Cardiac septum (tissue), 1 donor: ENCODE data around the gene PIGU. TPM values are rescaled to one million over a fixed set of nuclear protein-coding genes. Genes with fewer than 3 reads are reported as not detected.
A peak's percentile ranks its signal among the peaks of the same experiment; 100 is the strongest.
"Not testable (repeated sequence)": the region's sequence is repeated elsewhere in the genome, so short reads cannot be mapped to it uniquely, and the experiment has no call there.

ENCODE experiments used
- DNase-seq: peaks from one replicate; pipeline ENCODE4 v3.0.0-alpha.2; 2020; ENCODE audit warnings: low spot score
- intact Hi-C: fragments of 100-400 bp; cut with DNase I; formaldehyde crosslinking; loops from one replicate; pipeline ENCODE4 v1.14.0; 2022
- total RNA-seq: library from RNA; stranded (reverse); fragmentation: NEBNext Ultra II Directional; extraction: Animal tissue kit (Norgen Biotek cat#: 25700); gene quantifications from one replicate; pipeline ENCODE4 v1.2.1, GENCODE V29; 2021
- donor health status: DM: no; HTN: no; CAD: no.

PIGU gene
- total RNA-seq, 1 donor from 2014 or later: 11.0 TPM

GRCh38 chr20:34629342-34629741 lies 47.5 kb downstream of the PIGU start:
- no peak for DNase-seq
- intact Hi-C loops: no loop called here

- no peak for DNase-seq
- intact Hi-C loops: no loop called here
These were observed 48.9 kb downstream of the PIGU start for GRCh38 chr20:34628026-34628425.

DNA sequence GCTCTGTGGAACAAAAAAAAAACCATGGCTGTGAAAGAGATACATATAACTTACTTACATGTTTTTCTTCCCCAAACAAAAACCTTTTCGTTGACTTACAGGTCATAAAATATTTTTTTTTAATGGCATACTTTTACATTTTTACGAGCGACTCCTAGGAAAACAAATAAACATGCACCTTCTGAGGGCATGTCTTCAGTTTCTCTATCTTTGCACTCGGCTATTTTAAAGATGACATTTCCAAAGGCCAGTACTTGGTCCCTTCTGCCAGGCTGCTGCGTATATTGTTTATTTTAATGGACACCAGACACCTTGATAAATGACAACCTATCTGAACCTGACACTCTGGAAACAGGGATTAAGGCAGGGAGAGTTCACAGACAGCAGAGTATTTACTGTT lies 49.4 kb downstream of the PIGU start:
- intact Hi-C loops: no loop called here
- no peak for DNase-seq

GRCh38 chr20:34626992-34627391 lies 49.9 kb downstream of the PIGU start:
- intact Hi-C loops: no loop called here
- no peak for DNase-seq

GRCh38 chr20:34624629-34625028 lies 52.3 kb downstream of the PIGU start:
- intact Hi-C loops: no loop called here

GRCh38 chr20:34622821-34623451 lies 54.0 kb downstream of the PIGU start:
- intact Hi-C loops: no loop called here
- peak; percentile 82 for DNase-seq

More at GRCh38 chr20:34624629-34625028, 52.3 kb downstream of the PIGU start:
- DNase-seq: no peak

GRCh38 chr20:34621383-34622367 lies 55.2 kb downstream of the PIGU start:
- intact Hi-C loops: no loop called here
- DNase-seq: no peak

GRCh38 chr20:34621036-34621343 lies 55.9 kb downstream of the PIGU start:
- intact Hi-C loops: no loop called here

DNA sequence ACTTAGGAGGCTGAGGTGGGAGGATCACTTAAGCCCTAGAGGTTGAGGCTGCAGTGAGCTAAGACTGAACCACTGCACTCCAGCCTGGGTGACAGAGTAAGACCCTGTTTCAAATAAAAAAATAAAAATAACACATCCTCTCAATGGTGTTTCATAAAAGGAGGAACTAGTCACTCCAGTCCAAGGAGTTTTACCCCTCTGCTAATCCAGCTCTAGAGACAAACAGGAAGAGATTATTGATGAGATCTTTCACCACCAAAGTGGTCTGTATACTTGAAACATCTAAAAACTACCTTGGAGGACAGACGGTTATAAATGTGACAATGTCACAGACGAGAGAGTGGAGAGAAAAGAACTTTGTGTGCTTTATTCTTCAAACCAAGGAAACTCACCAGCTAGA lies 58.2 kb downstream of the PIGU start:
- DNase-seq: no peak
- intact Hi-C loops: no loop called here

More at GRCh38 chr20:34621036-34621343, 55.9 kb downstream of the PIGU start:
- no peak for DNase-seq

DNA sequence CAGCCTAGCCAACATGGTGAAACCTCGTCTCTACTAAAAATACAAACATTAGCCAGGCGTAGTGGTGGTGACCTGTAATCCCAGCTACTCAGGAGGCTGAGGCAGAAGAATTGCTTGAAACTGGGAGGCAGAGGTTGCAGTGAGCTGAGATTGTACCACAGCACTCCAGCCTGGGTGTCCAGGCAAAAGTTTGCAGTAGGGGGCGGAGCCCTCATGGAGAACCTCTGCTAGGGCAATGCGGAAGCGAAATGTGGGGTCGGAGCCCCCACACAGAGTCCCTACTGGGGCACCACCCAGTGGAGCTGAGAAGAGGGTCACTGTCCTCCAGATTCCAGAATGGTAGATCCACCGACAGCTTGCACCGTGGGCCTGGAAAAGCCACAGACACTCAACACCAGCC lies 60.0 kb downstream of the PIGU start:
- DNase-seq, intact Hi-C loops: not testable (repeated sequence)

DNA sequence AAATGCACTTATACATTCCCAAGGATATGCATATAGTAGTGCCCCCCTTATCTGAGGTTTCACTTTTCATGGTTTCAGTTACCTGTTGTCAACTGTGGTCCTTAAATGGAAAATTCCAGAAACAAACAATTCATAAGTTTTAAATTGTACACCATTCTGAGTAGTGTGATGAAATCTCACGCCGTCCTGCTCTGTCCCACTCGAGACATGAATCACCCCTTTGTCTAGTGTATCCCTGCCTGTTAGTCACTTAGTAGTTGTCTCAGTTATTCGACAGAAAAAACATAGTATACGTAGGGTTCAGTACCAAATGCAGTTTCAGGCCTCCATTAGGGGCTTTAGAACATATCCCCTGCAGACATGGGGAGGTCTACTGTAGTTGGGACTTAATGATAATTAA lies 61.4 kb downstream of the PIGU start:
- no peak for DNase-seq
- intact Hi-C loops: no loop called here

DNA sequence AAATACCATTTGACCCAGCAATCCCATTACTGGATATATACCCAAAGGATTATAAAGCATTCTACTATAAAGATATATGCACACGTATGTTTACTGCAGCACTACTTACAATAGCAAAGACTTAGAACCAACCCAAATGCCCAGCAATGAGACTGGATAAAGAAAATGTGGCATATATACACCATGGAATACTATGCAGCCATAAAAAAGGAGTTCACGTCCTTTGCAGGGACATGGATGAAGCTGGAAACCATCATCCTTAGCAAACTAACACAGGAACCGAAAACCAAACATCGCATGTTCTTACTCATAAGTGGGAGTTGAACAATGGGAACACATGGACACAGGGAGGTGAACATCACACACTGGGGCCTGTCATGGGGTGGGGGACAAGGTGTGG lies 64.9 kb downstream of the PIGU start:
- intact Hi-C loops, DNase-seq: not testable (repeated sequence)

GRCh38 chr20:34607066-34607465 lies 69.8 kb downstream of the PIGU start:
- DNase-seq: no peak
- intact Hi-C loops: no loop called here

DNA sequence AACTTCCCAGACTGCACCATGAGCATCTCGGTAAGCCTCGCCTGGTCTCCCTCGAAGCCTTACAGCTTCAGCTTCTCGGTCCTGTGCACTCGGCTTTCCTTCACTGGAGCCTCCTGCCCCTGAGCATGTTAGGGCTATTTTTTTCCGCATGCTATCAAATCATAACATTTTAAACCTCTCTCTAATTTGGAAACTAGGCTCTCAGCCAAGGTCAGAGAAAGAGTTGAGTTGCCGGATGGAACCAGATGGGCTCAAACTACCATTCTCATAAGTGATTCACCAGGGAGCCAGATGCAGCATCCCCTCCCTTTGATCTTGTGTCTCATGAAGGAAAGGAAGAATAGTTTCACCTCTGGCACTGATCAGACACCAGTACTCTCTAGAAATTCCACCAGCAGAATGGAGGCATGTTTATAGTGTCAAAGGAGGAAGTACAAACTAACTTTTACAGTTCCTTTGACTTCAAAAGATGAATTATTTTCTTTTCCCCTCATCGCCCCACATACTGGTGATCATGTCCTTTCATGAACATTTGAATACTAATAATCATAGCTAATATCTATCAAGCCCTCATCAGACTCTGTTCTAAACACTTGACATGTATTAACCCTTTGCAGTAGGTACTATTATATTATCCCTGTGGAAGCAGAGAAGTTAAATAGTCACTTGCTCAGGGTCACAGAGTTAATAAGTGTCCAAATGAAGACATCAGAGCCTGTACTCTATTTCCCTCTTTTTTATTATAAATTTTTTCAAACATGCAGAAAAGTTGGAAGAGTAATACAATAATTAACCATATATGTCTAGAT lies 71.7 kb downstream of the PIGU start:
- DNase-seq: no peak
- intact Hi-C loops: no loop called here

- intact Hi-C loops: no loop called here
- DNase-seq: no peak
These were observed 75.8 kb downstream of the PIGU start for GRCh38 chr20:34600892-34601653.

- no peak for DNase-seq
- intact Hi-C loops: no loop called here
These were observed 81.3 kb downstream of the PIGU start for GRCh38 chr20:34595377-34596184.

DNA sequence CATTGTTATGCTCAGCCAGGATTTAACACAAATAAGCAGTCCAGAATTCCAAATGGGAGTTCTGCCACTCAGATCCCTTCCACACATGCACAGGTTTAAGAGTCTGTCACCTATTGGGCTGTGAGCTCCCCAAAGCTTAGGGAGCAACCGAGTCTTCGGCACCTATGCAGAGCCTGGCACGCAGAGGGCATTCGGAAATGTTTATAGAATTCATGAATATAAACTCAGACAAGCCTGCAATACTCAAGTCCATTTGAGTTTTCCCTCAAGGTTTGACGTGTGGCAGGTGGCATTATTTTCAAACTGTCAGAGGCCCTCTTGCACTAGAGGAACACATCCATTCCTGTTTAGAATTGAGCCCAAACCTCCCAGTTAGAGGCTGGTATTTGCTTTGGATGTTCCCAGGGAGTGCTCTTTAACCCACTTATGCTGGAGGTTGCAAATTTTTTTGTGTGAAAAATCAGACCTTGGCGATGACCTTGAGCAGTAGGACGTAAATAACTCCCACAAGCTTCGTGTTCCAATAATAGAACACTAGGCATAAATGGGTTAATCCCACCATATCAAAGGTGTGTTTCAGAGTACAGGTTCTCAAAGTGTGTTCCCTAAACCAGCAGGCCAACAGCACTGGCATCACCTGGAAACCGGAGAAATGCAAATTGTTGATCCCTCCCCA lies 90.3 kb downstream of the PIGU start:
- no peak for DNase-seq
- intact Hi-C loops: no loop called here

GRCh38 chr20:34585019-34585418 lies 91.9 kb downstream of the PIGU start:
- intact Hi-C loops: no loop called here
- DNase-seq: no peak
